ENCODE measurements around the gene C9. TPM values are rescaled to one million over a fixed set of nuclear protein-coding genes. Genes with fewer than 3 reads are reported as not detected.

C9 gene
- total RNA-seq, 1 donor from 2014 or later = not detected

DNA sequence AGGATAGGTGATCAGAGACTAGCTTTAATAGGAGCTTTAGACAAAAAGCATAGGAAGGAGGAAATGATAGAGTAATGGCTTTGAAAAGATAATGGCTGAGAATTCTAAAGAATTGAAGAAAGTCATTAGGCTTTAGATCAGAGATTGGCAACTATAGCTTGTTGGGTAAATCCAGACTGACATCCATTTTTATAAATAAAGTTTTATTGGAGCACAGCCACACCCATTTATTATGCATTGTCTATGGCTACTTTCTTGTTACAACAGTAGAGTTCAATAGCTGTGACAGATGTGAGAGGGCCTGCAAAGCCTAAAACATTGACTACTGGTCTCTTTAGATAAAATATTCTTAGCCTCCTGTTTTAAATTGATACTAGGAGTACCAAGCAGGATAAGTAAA is 104.2 kb downstream of the C9 start:
- H3K4me3 ChIP-seq = no peak overlapping the region
- H3K4me1 ChIP-seq = no peaks in the 10 kb centered on the region
- no peaks in the 10 kb centered on the region for H3K36me3 ChIP-seq
- no peak for TF ChIP-seq POLR2A (IDR thresholded peaks at IDR 0.05)
- no peak for TF ChIP-seq POLR2AphosphoS5 (IDR thresholded peaks at IDR 0.05; ENCODE audit: insufficient read depth in 1 of 2, low read depth in 1 of 2)
- TF ChIP-seq, protein P1, sequence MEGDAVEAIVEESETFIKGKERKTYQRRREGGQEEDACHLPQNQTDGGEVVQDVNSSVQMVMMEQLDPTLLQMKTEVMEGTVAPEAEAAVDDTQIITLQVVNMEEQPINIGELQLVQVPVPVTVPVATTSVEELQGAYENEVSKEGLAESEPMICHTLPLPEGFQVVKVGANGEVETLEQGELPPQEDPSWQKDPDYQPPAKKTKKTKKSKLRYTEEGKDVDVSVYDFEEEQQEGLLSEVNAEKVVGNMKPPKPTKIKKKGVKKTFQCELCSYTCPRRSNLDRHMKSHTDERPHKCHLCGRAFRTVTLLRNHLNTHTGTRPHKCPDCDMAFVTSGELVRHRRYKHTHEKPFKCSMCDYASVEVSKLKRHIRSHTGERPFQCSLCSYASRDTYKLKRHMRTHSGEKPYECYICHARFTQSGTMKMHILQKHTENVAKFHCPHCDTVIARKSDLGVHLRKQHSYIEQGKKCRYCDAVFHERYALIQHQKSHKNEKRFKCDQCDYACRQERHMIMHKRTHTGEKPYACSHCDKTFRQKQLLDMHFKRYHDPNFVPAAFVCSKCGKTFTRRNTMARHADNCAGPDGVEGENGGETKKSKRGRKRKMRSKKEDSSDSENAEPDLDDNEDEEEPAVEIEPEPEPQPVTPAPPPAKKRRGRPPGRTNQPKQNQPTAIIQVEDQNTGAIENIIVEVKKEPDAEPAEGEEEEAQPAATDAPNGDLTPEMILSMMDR (IDR thresholded peaks at IDR 0.05) = no peak
- H3K9me3 ChIP-seq = no peaks in the 10 kb centered on the region
- H3K27ac ChIP-seq = no peak overlapping the region
- intact Hi-C loops (cut with DNase I) = no loop called here
- no peaks in the 10 kb centered on the region for H3K27me3 ChIP-seq
- DNase-seq (ENCODE audit: extremely low spot score in 2 of 2) = no peak

DNA sequence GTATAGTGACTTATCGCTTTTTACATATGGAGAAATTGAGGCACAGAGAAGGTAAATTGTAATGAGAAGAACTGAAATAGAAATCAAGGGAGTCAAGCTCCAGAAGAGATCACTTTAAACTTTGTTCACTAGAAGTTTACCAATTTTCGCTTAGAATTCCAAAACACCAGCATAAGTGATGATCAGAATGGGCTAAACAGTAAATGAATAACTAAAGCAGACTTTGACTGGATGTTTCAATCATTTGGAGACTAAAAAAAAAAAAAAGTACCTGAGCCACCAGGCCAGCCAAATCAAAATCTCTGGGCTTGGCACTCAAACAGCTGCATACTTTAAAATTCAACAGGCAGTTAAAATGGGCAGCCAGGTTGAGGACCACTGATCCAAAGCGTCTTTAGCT is 106.7 kb downstream of the C9 start:
- no peaks in the 10 kb centered on the region for H3K36me3 ChIP-seq
- H3K9me3 ChIP-seq = no peaks in the 10 kb centered on the region
- H3K4me3 ChIP-seq = no peak overlapping the region
- H3K27ac ChIP-seq = no peak overlapping the region
- no peaks in the 10 kb centered on the region for H3K27me3 ChIP-seq
- no peaks in the 10 kb centered on the region for H3K4me1 ChIP-seq
- intact Hi-C loops (cut with DNase I) = no loop called here
- DNase-seq (ENCODE audit: extremely low spot score in 2 of 2) = no peak
- TF ChIP-seq POLR2AphosphoS5 (IDR thresholded peaks at IDR 0.05; ENCODE audit: insufficient read depth in 1 of 2, low read depth in 1 of 2) (no peak), POLR2A (IDR thresholded peaks at IDR 0.05) (no peak)
- TF ChIP-seq, protein P1 (IDR thresholded peaks at IDR 0.05) = no peak

DNA sequence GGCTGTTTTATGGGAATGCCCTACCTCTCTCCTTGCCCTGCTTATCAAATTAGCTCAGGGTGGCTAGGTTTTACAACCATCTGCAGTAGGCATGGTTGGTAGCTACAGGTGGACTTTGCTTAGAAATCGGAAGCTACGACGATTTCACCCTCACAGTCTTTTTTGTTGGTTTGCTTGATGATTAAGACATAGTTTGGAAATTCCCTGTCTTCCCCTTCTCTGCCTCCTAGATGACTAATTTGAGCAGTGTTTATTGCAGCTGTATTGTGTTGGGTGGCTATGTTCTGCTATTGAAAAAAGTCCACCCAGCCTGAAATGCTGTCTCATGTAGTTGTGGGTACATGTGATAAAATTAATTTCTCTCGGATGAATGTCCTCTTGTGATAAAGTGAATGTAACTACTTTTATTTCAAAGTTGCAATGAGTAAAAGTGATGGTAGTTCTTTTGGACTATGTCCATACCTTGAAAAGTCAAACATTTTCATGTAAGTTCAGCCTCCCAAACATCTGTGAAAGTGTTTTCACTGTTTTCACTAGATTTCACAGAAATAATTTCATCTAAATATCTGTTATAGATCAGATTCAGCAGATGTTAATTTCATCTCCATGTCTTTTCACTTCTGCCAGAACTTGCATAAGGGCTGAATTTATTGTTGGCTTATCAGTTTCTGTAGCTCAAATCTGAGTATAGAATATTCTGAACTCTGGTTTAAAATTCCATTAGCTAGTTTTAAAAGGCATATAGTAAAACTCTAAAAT is 107.6 kb downstream of the C9 start:
- no peak overlapping the region for H3K4me3 ChIP-seq
- no peaks in the 10 kb centered on the region for H3K4me1 ChIP-seq
- no peaks in the 10 kb centered on the region for H3K27me3 ChIP-seq
- DNase-seq (ENCODE audit: extremely low spot score in 2 of 2) = no peak
- no peak for TF ChIP-seq POLR2AphosphoS5 (IDR thresholded peaks at IDR 0.05; ENCODE audit: insufficient read depth in 1 of 2, low read depth in 1 of 2)
- no peaks in the 10 kb centered on the region for H3K9me3 ChIP-seq
- intact Hi-C loops (cut with DNase I) = no loop called here
- no peaks in the 10 kb centered on the region for H3K36me3 ChIP-seq
- no peak overlapping the region for H3K27ac ChIP-seq

DNA sequence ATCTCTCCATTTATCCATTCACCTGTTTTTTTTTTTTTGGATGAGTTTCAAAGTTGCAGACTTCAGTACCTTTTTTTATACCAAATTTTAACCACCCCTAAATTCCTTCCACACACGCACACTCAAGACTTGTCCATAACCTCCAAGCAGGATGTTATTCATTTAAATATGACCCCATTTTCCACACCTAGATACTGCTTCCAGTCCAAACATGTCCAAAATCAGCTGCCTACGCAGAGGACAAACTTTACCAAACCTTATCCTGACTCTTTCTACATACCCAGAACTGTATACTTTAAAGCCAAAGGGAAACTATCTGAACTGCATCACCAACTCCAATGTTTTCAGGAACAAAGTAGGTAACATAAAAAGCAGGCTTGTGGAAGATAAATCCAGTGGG is 108.9 kb downstream of the C9 start:
- no peaks in the 10 kb centered on the region for H3K9me3 ChIP-seq
- H3K27ac ChIP-seq = no peak overlapping the region
- no peak overlapping the region for H3K4me3 ChIP-seq
- no peak for TF ChIP-seq POLR2A (IDR thresholded peaks at IDR 0.05)
- no peak for TF ChIP-seq POLR2AphosphoS5 (IDR thresholded peaks at IDR 0.05; ENCODE audit: insufficient read depth in 1 of 2, low read depth in 1 of 2)
- TF ChIP-seq, protein P1 (IDR thresholded peaks at IDR 0.05) = no peak
- H3K27me3 ChIP-seq = no peaks in the 10 kb centered on the region
- H3K36me3 ChIP-seq = no peaks in the 10 kb centered on the region
- DNase-seq (ENCODE audit: extremely low spot score in 2 of 2) = no peak
- H3K4me1 ChIP-seq = no peaks in the 10 kb centered on the region
- intact Hi-C loops (cut with DNase I) = no loop called here

DNA sequence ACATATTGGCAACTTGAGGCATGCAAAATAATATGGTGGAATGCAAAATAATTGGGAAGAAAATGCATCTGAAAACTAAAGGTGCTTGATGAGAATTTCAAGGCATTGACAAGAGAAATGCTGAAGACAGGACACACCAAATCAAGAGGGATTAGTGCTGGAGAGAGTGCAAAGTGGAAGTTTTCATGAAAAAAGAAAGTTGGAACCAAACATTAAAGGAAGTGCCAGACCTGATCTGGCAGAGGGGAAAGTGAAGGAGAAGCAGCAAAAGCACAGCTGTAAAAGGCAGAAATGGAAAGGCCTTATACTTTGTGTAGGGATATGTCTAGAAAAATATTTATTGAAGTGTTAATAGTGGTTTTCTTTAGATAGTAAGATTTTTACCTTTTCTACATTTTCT is 109.6 kb downstream of the C9 start:
- Histone ChIP-seq H3K9me3 (no peaks in the 10 kb centered on the region), H3K4me3 (no peak overlapping the region), H3K27me3 (no peaks in the 10 kb centered on the region), H3K36me3 (no peaks in the 10 kb centered on the region), H3K4me1 (no peaks in the 10 kb centered on the region), H3K27ac (no peak overlapping the region)
- intact Hi-C loops (cut with DNase I) = no loop called here
- no peak for DNase-seq (ENCODE audit: extremely low spot score in 2 of 2)
- no peak for TF ChIP-seq POLR2AphosphoS5 (IDR thresholded peaks at IDR 0.05; ENCODE audit: insufficient read depth in 1 of 2, low read depth in 1 of 2)
- TF ChIP-seq, protein P1 (IDR thresholded peaks at IDR 0.05) = no peak
- TF ChIP-seq POLR2A (IDR thresholded peaks at IDR 0.05) = no peak

All from vagina (tissue), 2 donors.